MM.1S (cell line): ENCODE measurements around the gene TXNRD1.

Source experiments
- DNase-seq: peaks from one replicate; pipeline ENCODE4 v3.0.0-alpha.2; 2015
- H2AFZ ChIP-seq: fragments of 300-600 bp; sonication (generic); 2 replicates; pipeline ENCODE4 v1.6.0; 2016; ENCODE audit warnings: antibody characterized with exemption, low read length
- H3F3A ChIP-seq: fragments of 300-600 bp; sonication (generic); 2 replicates; pipeline ENCODE4 v1.6.1; 2016; ENCODE audit warnings: mild to moderate bottlenecking, antibody characterized with exemption, low read length, moderate library complexity, mixed read lengths; ENCODE audit not compliant: insufficient read depth
- H3K27ac ChIP-seq: fragments of 300-600 bp; sonication (generic); 2 replicates; pipeline ENCODE4 v1.5.1; 2016; ENCODE audit warnings: mild to moderate bottlenecking, low read length
- H3K27me3 ChIP-seq: fragments of 300-600 bp; sonication (generic); replicated peaks from 2 replicates; pipeline ENCODE4 v1.6.0; 2016; ENCODE audit warnings: low read length; ENCODE audit not compliant: insufficient read depth
- H3K36me3 ChIP-seq: fragments of 300-600 bp; sonication (generic); replicated peaks from 2 replicates; pipeline ENCODE4 v1.6.1; 2016; ENCODE audit warnings: mild to moderate bottlenecking, low read length, mixed read lengths; ENCODE audit not compliant: insufficient read depth
- H3K4me1 ChIP-seq: fragments of 300-600 bp; sonication (generic); 2 replicates; pipeline ENCODE4 v1.6.1; 2016; ENCODE audit warnings: low read length, mixed read lengths
- H3K4me2 ChIP-seq: fragments of 300-600 bp; sonication (generic); 2 replicates; pipeline ENCODE4 v1.6.0; 2016; ENCODE audit warnings: low read depth, low read length
- H3K4me3 ChIP-seq: fragments of 300-600 bp; sonication (generic); 2 replicates; pipeline ENCODE4 v1.5.1; 2016; ENCODE audit warnings: low read length, mixed read lengths
- H3K79me2 ChIP-seq: fragments of 300-600 bp; sonication (generic); 2 replicates; pipeline ENCODE4 v1.6.1; 2016; ENCODE audit warnings: mixed run types, low read length, mixed read lengths
- H3K9ac ChIP-seq: fragments of 300-600 bp; sonication (generic); 2 replicates; pipeline ENCODE4 v1.6.1; 2016; ENCODE audit warnings: low read length, mixed read lengths
- H3K9me2 ChIP-seq: fragments of 300-600 bp; sonication (generic); replicated peaks from 2 replicates; pipeline ENCODE4 v1.6.1; 2016; ENCODE audit warnings: mild to moderate bottlenecking, low read length, mixed read lengths; ENCODE audit not compliant: insufficient read depth
- H3K9me3 ChIP-seq: fragments of 300-600 bp; sonication (generic); replicated peaks from 2 replicates; pipeline ENCODE4 v1.6.1; 2016; ENCODE audit warnings: mild to moderate bottlenecking, low read length, mixed read lengths; ENCODE audit not compliant: insufficient read depth
- H4K20me1 ChIP-seq: fragments of 300-600 bp; sonication (generic); 2 replicates; pipeline ENCODE4 v1.6.1; 2016; ENCODE audit warnings: mild to moderate bottlenecking, low read length, moderate library complexity, mixed read lengths; ENCODE audit not compliant: insufficient read depth
- EZH2 ChIP-seq: fragments of 300-600 bp; sonication (generic); optimal IDR thresholded peaks from 2 replicates; pipeline ENCODE3; 2017; ENCODE audit warnings: low read depth, mild to moderate bottlenecking, antibody characterized with exemption, low read length, mixed read lengths
- EZH2phosphoT487 ChIP-seq: fragments of 300-600 bp; sonication (generic); IDR thresholded peaks from 2 replicates; pipeline ENCODE4 v1.6.1; 2018; ENCODE audit warnings: antibody characterized with exemption, low read length
- TF ChIP-seq, protein P1 (sequence below): fragments of 300-600 bp; sonication (generic); IDR thresholded peaks from 2 replicates; pipeline ENCODE4 v1.5.1; 2016; ENCODE audit warnings: antibody characterized with exemption, low read length, mixed read lengths

Gene TXNRD1

DNA sequence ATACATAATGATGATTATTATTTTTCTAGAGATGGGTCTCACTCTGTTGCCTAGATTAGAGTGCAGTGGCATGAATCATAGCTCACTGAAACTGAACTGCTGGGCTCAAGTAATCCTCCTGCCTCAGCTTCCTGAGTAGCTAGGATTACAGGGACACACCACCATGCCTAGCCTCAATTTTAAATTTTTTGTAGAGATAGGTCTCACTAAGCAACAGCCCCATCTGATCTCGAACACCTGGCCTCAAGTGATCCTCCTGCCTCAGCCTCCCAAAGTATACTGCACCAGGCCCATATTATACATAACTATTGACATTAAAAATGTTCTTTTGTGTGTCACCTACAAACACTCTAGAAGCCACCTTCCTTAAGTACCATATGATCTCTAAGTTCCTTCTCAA is 3.4 kb downstream of the TXNRD1 start:
- no peaks in the 10 kb centered on the region for H3K27me3 ChIP-seq
- H3K36me3 ChIP-seq, result no peaks in the 10 kb centered on the region
- H3K4me2 ChIP-seq, result no peak overlapping the region
- TF ChIP-seq EZH2phosphoT487 (no peak), EZH2 (no peak)
- TF ChIP-seq, protein P1, sequence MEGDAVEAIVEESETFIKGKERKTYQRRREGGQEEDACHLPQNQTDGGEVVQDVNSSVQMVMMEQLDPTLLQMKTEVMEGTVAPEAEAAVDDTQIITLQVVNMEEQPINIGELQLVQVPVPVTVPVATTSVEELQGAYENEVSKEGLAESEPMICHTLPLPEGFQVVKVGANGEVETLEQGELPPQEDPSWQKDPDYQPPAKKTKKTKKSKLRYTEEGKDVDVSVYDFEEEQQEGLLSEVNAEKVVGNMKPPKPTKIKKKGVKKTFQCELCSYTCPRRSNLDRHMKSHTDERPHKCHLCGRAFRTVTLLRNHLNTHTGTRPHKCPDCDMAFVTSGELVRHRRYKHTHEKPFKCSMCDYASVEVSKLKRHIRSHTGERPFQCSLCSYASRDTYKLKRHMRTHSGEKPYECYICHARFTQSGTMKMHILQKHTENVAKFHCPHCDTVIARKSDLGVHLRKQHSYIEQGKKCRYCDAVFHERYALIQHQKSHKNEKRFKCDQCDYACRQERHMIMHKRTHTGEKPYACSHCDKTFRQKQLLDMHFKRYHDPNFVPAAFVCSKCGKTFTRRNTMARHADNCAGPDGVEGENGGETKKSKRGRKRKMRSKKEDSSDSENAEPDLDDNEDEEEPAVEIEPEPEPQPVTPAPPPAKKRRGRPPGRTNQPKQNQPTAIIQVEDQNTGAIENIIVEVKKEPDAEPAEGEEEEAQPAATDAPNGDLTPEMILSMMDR, result no peak
- no peak for DNase-seq
- H3F3A ChIP-seq, result no peaks in the 10 kb centered on the region
- no peak overlapping the region for H3K9ac ChIP-seq
- no peaks in the 10 kb centered on the region for H3K9me3 ChIP-seq
- no peaks in the 10 kb centered on the region for H3K9me2 ChIP-seq
- no peaks in the 10 kb centered on the region for H3K79me2 ChIP-seq
- no peak overlapping the region for H2AFZ ChIP-seq
- H3K4me3 ChIP-seq, result no peak overlapping the region
- H4K20me1 ChIP-seq, result no peaks in the 10 kb centered on the region
- no peak overlapping the region for H3K27ac ChIP-seq
- H3K4me1 ChIP-seq, result peaks cover 9% of the 10 kb centered on the region; the same call in 1 of the 2 replicates

- no peak for DNase-seq
- Histone ChIP-seq H3K79me2 (no peaks in the 10 kb centered on the region), H3K4me1 (peaks cover 9% of the 10 kb centered on the region; the same call in 1 of the 2 replicates), H3K27me3 (no peaks in the 10 kb centered on the region), H4K20me1 (no peaks in the 10 kb centered on the region), H3K27ac (no peak overlapping the region), H3F3A (no peaks in the 10 kb centered on the region), H3K9me3 (no peaks in the 10 kb centered on the region), H3K9me2 (no peaks in the 10 kb centered on the region), H3K9ac (no peak overlapping the region), H3K36me3 (no peaks in the 10 kb centered on the region), H3K4me2 (no peak overlapping the region), H2AFZ (no peak overlapping the region), H3K4me3 (no peak overlapping the region)
- no peak for TF ChIP-seq EZH2
- TF ChIP-seq, protein P1, result no peak
- TF ChIP-seq EZH2phosphoT487, result no peak
Measured at GRCh38 chr12:104219361-104219892, 3.8 kb downstream of the TXNRD1 start.

GRCh38 chr12:104219908-104220404 is 4.4 kb downstream of the TXNRD1 start:
- H3K36me3 ChIP-seq, result no peaks in the 10 kb centered on the region
- no peaks in the 10 kb centered on the region for H3K79me2 ChIP-seq
- H3F3A ChIP-seq, result no peaks in the 10 kb centered on the region
- H4K20me1 ChIP-seq, result no peaks in the 10 kb centered on the region
- no peak overlapping the region for H3K4me3 ChIP-seq
- no peak overlapping the region for H3K4me2 ChIP-seq
- no peaks in the 10 kb centered on the region for H3K9me2 ChIP-seq
- H3K27me3 ChIP-seq, result no peaks in the 10 kb centered on the region
- no peak overlapping the region for H3K9ac ChIP-seq
- H3K4me1 ChIP-seq, result peaks cover 9% of the 10 kb centered on the region; the same call in 1 of the 2 replicates
- H2AFZ ChIP-seq, result no peak overlapping the region
- H3K9me3 ChIP-seq, result no peaks in the 10 kb centered on the region
- DNase-seq, result no peak
- TF ChIP-seq EZH2 (no peak), EZH2phosphoT487 (no peak)
- TF ChIP-seq, protein P1, result no peak
- H3K27ac ChIP-seq, result no peak overlapping the region
